Mesendoderm (in vitro differentiated cells): ENCODE results near the gene RIC1.
"Not testable (repeated sequence)": the region's sequence is repeated elsewhere in the genome, so short reads cannot be mapped to it uniquely, and the experiment has no call there.

Source experiments
- DNase-seq: peaks from one replicate; pipeline ENCODE4 v3.0.0; 2013
- H2AK5ac ChIP-seq: 2 replicates; pipeline ENCODE4 v1.6.1; 2013; ENCODE audit warnings: low read length, inconsistent platforms
- H2BK120ac ChIP-seq: 2 replicates; pipeline ENCODE4 v1.6.1; 2013; ENCODE audit warnings: low read depth, mild to moderate bottlenecking, low read length, moderate library complexity, mixed read lengths
- H2BK15ac ChIP-seq: replicated peaks from 2 replicates; pipeline ENCODE4 v1.6.1; 2013; ENCODE audit warnings: low read depth, mild to moderate bottlenecking, moderate library complexity
- H2BK5ac ChIP-seq: 2 replicates; pipeline ENCODE4 v1.6.1; 2013; ENCODE audit warnings: low read length, inconsistent platforms
- H3K18ac ChIP-seq: 2 replicates; pipeline ENCODE4 v1.6.1; 2013; ENCODE audit warnings: mild to moderate bottlenecking, low read length, mixed read lengths
- H3K23ac ChIP-seq: one replicate; pipeline ENCODE4 v1.6.1; 2013; ENCODE audit warnings: low read length
- H3K27ac ChIP-seq: 2 replicates; pipeline ENCODE4 v1.5.1; 2013; ENCODE audit warnings: low read depth, mild to moderate bottlenecking, inconsistent platforms, low read length, moderate library complexity
- H3K27me3 ChIP-seq: 2 replicates; pipeline ENCODE4 v1.6.1; 2013; ENCODE audit warnings: low read length, control low read depth, mild to moderate bottlenecking, inconsistent platforms; ENCODE audit not compliant: insufficient read depth, poor library complexity
- H3K36me3 ChIP-seq: 2 replicates; pipeline ENCODE4 v1.6.1; 2013; ENCODE audit warnings: low read length, inconsistent platforms; ENCODE audit not compliant: control insufficient read depth, insufficient read depth
- H3K4ac ChIP-seq: one replicate; pipeline ENCODE4 v1.6.1; 2013; ENCODE audit warnings: low read depth, mild to moderate bottlenecking, low read length, moderate library complexity
- H3K4me1 ChIP-seq: 2 replicates; pipeline ENCODE4 v1.6.1; 2013; ENCODE audit warnings: low read depth, low read length, inconsistent platforms; ENCODE audit not compliant: control insufficient read depth
- H3K4me2 ChIP-seq: 2 replicates; pipeline ENCODE4 v1.6.1; 2013; ENCODE audit warnings: low read length
- H3K4me3 ChIP-seq: 2 replicates; pipeline ENCODE4 v1.5.1; 2013; ENCODE audit warnings: mild to moderate bottlenecking, low read length
- H3K56ac ChIP-seq: one replicate; pipeline ENCODE4 v1.6.1; 2013; ENCODE audit warnings: low read length
- H3K79me1 ChIP-seq: 2 replicates; pipeline ENCODE4 v1.6.1; 2013; ENCODE audit warnings: low read length, inconsistent platforms
- H3K79me2 ChIP-seq: 2 replicates; pipeline ENCODE4 v1.6.1; 2013; ENCODE audit warnings: mild to moderate bottlenecking, low read length; ENCODE audit not compliant: control insufficient read depth, insufficient read depth
- H3K9ac ChIP-seq: 2 replicates; pipeline ENCODE4 v1.6.1; 2013; ENCODE audit warnings: low read length, inconsistent platforms
- H4K5ac ChIP-seq: one replicate; pipeline ENCODE4 v1.6.1; 2013; ENCODE audit warnings: low read length
- H4K8ac ChIP-seq: one replicate; pipeline ENCODE4 v1.6.1; 2013; ENCODE audit warnings: low read depth, mild to moderate bottlenecking, control low read depth, low read length, moderate library complexity
- WGBS: extraction: QIAGEN DNeasy Blood & Tissue Kit; methylation state at CpG from one replicate; pipeline ENCODE4 v1.1.7; 2013; ENCODE audit warnings: low lambda C conversion rate, missing lambda C conversion rate; ENCODE audit not compliant: insufficient coverage; ENCODE audit errors: extremely low coverage; 5-methylcytosine and 5-hydroxymethylcytosine counted together

RIC1 gene

GRCh38 chr9:5627686-5628085 lies 1.2 kb upstream of the RIC1 start:
- not testable (repeated sequence) for H2BK5ac ChIP-seq, H2AK5ac ChIP-seq, H3K18ac ChIP-seq, H3K23ac ChIP-seq, H3K27me3 ChIP-seq, H4K8ac ChIP-seq, H3K27ac ChIP-seq, H3K4me2 ChIP-seq, H2BK120ac ChIP-seq, H3K36me3 ChIP-seq, H4K5ac ChIP-seq, H3K79me1 ChIP-seq, H3K9ac ChIP-seq, H2BK15ac ChIP-seq, H3K4me1 ChIP-seq, H3K56ac ChIP-seq, H3K4me3 ChIP-seq, DNase-seq
- WGBS: no CpG with 5 or more reads among the region's 11 CpGs
- peak overlapping the region; percentile 75 for H3K4ac ChIP-seq
- H3K79me2 ChIP-seq: peaks cover 21% of the 10 kb centered on the region

GRCh38 chr9:5628183-5628529 lies 751 bp upstream of the RIC1 start:
- H3K18ac ChIP-seq: no peak overlapping the region
- no peaks in the 10 kb centered on the region for H3K27me3 ChIP-seq
- no peak overlapping the region for H2BK15ac ChIP-seq
- WGBS: no CpG with 5 or more reads among the region's 7 CpGs
- H3K4me3 ChIP-seq: peak overlapping the region; percentile 75
- peaks cover 1% of the 10 kb centered on the region for H3K79me1 ChIP-seq
- H3K56ac ChIP-seq: peak overlapping the region; percentile 95
- H4K5ac ChIP-seq: peak overlapping the region; percentile 10
- no peak overlapping the region for H4K8ac ChIP-seq
- H3K9ac ChIP-seq: peak overlapping the region; percentile 81
- H2AK5ac ChIP-seq: no peak overlapping the region
- no peak overlapping the region for H3K4ac ChIP-seq
- no peak overlapping the region for H2BK120ac ChIP-seq
- H3K23ac ChIP-seq: no peak overlapping the region
- no peak for DNase-seq
- H3K79me2 ChIP-seq: peaks cover 21% of the 10 kb centered on the region
- no peaks in the 10 kb centered on the region for H3K36me3 ChIP-seq
- H2BK5ac ChIP-seq: peak overlapping the region; percentile 17
- H3K4me1 ChIP-seq: peaks cover 2% of the 10 kb centered on the region
- H3K4me2 ChIP-seq: peak overlapping the region; percentile 89
- H3K27ac ChIP-seq: peak overlapping the region; percentile 67

- Histone ChIP-seq H3K4me1 (peaks cover 2% of the 10 kb centered on the region), H2BK5ac (peak overlapping the region; percentile 59), H3K27ac (peak overlapping the region; percentile 98), H3K36me3 (no peaks in the 10 kb centered on the region), H3K56ac (peak overlapping the region; percentile 94), H3K79me2 (peaks cover 31% of the 10 kb centered on the region), H2AK5ac (no peak overlapping the region), H3K27me3 (no peaks in the 10 kb centered on the region), H3K9ac (peak overlapping the region; percentile 88), H3K79me1 (peaks cover 1% of the 10 kb centered on the region), H3K4me2 (peak overlapping the region; percentile 72), H2BK15ac (no peak overlapping the region), H3K18ac (peak overlapping the region; percentile 88), H2BK120ac (no peak overlapping the region), H4K5ac (no peak overlapping the region), H3K4me3 (peak overlapping the region; percentile 96), H4K8ac (no peak overlapping the region), H3K4ac (peak overlapping the region; percentile 81), H3K23ac (no peak overlapping the region)
- WGBS: no CpG with 5 or more reads among the region's 56 CpGs
- peak; percentile 63 for DNase-seq
Observed at GRCh38 chr9:5629312-5630080, 589 bp downstream of the RIC1 start.

DNA sequence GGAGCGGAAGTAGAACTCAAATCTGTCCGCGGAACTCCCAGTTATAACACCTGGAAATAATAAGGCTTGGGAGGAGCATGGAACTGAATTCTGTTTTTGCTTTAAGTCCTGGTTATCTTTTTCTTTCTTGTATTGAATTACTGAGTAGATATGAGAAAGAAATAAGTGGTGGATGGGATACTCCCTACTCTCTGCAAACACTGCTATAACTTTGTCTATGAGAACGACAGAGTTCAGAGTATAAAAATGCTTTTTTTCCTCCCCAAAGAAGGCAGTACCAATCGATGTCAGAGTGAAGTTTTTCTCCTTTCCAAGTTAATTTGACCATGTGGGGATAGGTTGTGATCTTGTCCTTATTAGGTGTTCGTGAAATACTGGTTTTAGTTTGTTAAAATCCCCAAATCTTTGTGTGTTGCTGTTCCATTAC lies 1.2 kb downstream of the RIC1 start:
- peak overlapping the region; percentile 72 for H3K4me2 ChIP-seq
- H3K27ac ChIP-seq: no peak overlapping the region
- H4K5ac ChIP-seq: no peak overlapping the region
- peak overlapping the region; percentile 88 for H3K9ac ChIP-seq
- H3K4me1 ChIP-seq: peaks cover 2% of the 10 kb centered on the region
- no peak overlapping the region for H2BK15ac ChIP-seq
- H3K4ac ChIP-seq: no peak overlapping the region
- H2AK5ac ChIP-seq: no peak overlapping the region
- no peak overlapping the region for H4K8ac ChIP-seq
- H3K4me3 ChIP-seq: peak overlapping the region; percentile 96
- no peaks in the 10 kb centered on the region for H3K27me3 ChIP-seq
- H3K23ac ChIP-seq: no peak overlapping the region
- no peaks in the 10 kb centered on the region for H3K36me3 ChIP-seq
- H2BK120ac ChIP-seq: no peak overlapping the region
- peak overlapping the region; percentile 88 for H3K18ac ChIP-seq
- peaks cover 35% of the 10 kb centered on the region for H3K79me2 ChIP-seq
- no CpG with 5 or more reads among the region's 6 CpGs for whole genome bisulfite sequencing
- DNase-seq: peak; percentile 51
- no peak overlapping the region for H2BK5ac ChIP-seq
- peak overlapping the region; percentile 94 for H3K56ac ChIP-seq
- H3K79me1 ChIP-seq: peaks cover 1% of the 10 kb centered on the region

DNA sequence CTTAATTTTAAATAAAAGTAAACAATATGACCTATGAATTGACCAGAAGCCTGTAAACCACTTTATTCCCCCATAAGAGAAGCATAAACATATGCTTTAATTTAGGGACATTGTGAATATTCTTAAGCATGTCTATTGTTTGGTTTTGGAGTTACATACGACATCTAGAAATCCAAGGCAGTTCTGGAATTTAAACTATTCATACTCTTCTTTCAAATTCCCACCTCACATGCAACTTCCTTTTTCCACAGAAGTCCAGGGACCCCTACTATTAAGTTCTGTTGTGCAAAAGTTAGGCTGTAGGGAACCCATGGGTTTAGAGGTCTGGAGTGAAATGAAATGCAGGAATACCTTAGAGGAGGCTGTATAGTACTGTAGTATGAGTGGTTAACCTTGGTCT lies 2.1 kb downstream of the RIC1 start:
- Histone ChIP-seq H4K5ac (no peak overlapping the region), H2BK15ac (no peak overlapping the region), H3K4ac (no peak overlapping the region), H3K23ac (no peak overlapping the region), H3K56ac (peak overlapping the region; percentile 42), H3K18ac (no peak overlapping the region), H3K4me2 (peak overlapping the region; percentile 40), H3K27ac (no peak overlapping the region), H3K27me3 (no peaks in the 10 kb centered on the region), H3K79me1 (peaks cover 4% of the 10 kb centered on the region), H3K9ac (peak overlapping the region; percentile 40), H2BK5ac (no peak overlapping the region), H2BK120ac (no peak overlapping the region), H4K8ac (no peak overlapping the region), H3K36me3 (no peaks in the 10 kb centered on the region), H2AK5ac (no peak overlapping the region), H3K4me3 (no peak overlapping the region), H3K4me1 (peaks cover 2% of the 10 kb centered on the region), H3K79me2 (peaks cover 42% of the 10 kb centered on the region)
- WGBS: no CpG with 5 or more reads among the region's 1 CpG
- DNase-seq: peak; percentile 50

DNA sequence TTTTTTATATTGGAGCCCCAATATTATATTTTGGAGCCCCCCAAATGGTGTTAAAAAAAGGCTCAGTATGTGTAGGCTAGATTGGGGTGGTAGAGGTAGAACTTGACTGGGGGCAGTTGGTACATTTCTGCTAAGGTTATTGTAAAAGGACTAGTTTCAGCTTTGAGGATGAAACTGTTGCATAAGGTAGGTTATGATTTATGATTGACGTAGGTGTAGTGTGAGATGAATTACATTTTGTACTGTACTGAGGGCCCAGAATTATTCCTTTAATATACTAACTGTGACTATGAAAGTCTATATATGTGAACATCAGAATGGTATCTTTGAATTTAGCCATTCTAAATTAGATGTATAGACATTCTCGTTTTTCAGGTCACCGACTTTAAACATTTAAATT lies 3.6 kb downstream of the RIC1 start:
- no peak overlapping the region for H3K4me2 ChIP-seq
- H3K79me2 ChIP-seq: peaks cover 46% of the 10 kb centered on the region
- no peaks in the 10 kb centered on the region for H3K36me3 ChIP-seq
- H3K56ac ChIP-seq: no peak overlapping the region
- H2BK5ac ChIP-seq: no peak overlapping the region
- DNase-seq: no peak
- no peak overlapping the region for H4K8ac ChIP-seq
- H3K27ac ChIP-seq: no peak overlapping the region
- H3K79me1 ChIP-seq: peaks cover 4% of the 10 kb centered on the region
- H2BK120ac ChIP-seq: no peak overlapping the region
- no peak overlapping the region for H3K4me3 ChIP-seq
- H4K5ac ChIP-seq: no peak overlapping the region
- H3K9ac ChIP-seq: no peak overlapping the region
- H3K23ac ChIP-seq: no peak overlapping the region
- no peak overlapping the region for H3K4ac ChIP-seq
- H3K27me3 ChIP-seq: no peaks in the 10 kb centered on the region
- 100% methylated on average over 1 of the region's 3 CpGs for WGBS
- no peak overlapping the region for H2BK15ac ChIP-seq
- no peak overlapping the region for H2AK5ac ChIP-seq
- H3K18ac ChIP-seq: no peak overlapping the region
- peaks cover 2% of the 10 kb centered on the region for H3K4me1 ChIP-seq
